ENCODE results near the gene MACO1. TPM values are rescaled to one million over a fixed set of nuclear protein-coding genes. Genes with fewer than 3 reads are reported as not detected.

MACO1 gene
- total and polyA plus RNA-seq, 2 of the 13 experiments (the other 11 are each of a cell fraction or from before 2014, with no cell fraction given) = 9.7 to 17.0 TPM

DNA sequence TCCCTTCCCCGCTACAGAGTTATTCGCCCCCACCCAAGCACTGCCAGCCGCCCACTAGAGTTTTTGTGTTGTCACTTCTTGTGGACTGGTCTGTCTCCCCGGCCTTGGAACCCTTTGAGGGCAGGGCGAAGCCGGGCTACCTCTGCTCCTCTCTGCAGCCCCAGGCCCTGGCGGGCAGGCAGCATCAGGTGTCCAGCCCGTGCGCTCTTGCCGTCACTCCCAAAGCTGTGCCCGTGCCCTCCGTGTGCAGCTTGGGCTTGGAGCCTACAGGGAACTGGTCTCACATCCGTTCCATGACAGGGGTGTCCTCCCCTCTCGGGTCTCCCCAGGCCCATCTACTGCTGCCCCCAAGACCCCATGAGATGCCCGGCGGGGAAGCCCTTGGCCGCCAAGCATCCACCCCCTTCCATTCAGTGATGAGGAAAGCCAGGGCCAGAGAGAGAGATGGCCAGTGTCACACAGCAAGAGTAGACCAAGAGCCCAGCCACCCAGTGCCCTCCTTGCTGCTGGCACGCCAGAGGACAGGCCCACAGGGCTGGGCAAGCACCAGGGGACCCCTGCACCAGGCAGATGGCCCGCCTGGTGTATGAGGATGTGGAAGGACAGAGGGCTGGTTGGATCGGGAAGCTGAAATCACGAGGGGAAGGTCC, 97.4 kb downstream of the MACO1 start:
- no peak overlapping the region for H3K4me2 ChIP-seq (ENCODE audit: low read depth, low read length)
- no peak for ATAC-seq
- no TSS peak for BruUV-seq (replicated peaks)
- H3K27me3 ChIP-seq (ENCODE audit: control insufficient read depth in 1 of 2, insufficient read depth in 2 of 2, low read length in 2 of 2) = peaks cover 1 to 4% of the 10 kb centered on the region in 2 experiments; a peak in 4 of 5 replicates
- 50% methylated on average over 14 of the region's 21 CpGs for WGBS (ENCODE audit: low lambda C conversion rate)
- no peak for DNase-seq (ENCODE audit: low spot score)
- POLR2A ChIA-PET = no interaction called here
- intact Hi-C loops (cut with micrococcal nuclease; ENCODE audit: unreplicated experiment) = no loop called here
- in situ Hi-C loops (cut with HindIII; ENCODE audit: extremely low pct_ligation_motif_present, low pct_unique_long_range_greater_than_20kb) = no loop called here
- peaks cover 29% of the 10 kb centered on the region for H3K4me1 ChIP-seq (ENCODE audit: insufficient read depth, low read length)
- no peak overlapping the region for H3K4me3 ChIP-seq (replicated peaks in 1 of 3; ENCODE audit: insufficient read depth in 1 of 3, low read depth in 2 of 3, low read length in 3 of 3)
- no peaks in the 10 kb centered on the region for H3K36me3 ChIP-seq (replicated peaks in 1 of 2; ENCODE audit: control insufficient read depth in 1 of 2, insufficient read depth in 2 of 2, low read length in 2 of 2)
- TF ChIP-seq CHD4 (IDR thresholded peaks at IDR 0.05; ENCODE audit: borderline replicate concordance, low read length) = no peak
- no peak for TF ChIP-seq NRL (CRISPR knock-in tag; IDR thresholded peaks at IDR 0.05; ENCODE audit: borderline replicate concordance)
- no peak for TF ChIP-seq NFKB2 (CRISPR knock-in tag; IDR thresholded peaks at IDR 0.05; ENCODE audit: borderline replicate concordance)
- no peaks in the 10 kb centered on the region for H4K20me1 ChIP-seq (ENCODE audit: insufficient read depth, low read length)
- CTCF ChIA-PET (ENCODE audit: low intra/inter-chr PET ratio, low total read pairs) = no interaction called here
- no peak for FAIRE-seq
- no peaks in the 10 kb centered on the region for H3K79me2 ChIP-seq (ENCODE audit: insufficient read depth, low read length)
- H3K9ac ChIP-seq (ENCODE audit: insufficient read depth, low read depth, low read length) = no peak overlapping the region
- H3K9me3 ChIP-seq (ENCODE audit: low read length) = no peaks in the 10 kb centered on the region
- H3K27ac ChIP-seq (ENCODE audit: extremely low read length, insufficient read depth, low read length) = no peak overlapping the region
- no peak overlapping the region for H2AFZ ChIP-seq (ENCODE audit: low read length)

DNA sequence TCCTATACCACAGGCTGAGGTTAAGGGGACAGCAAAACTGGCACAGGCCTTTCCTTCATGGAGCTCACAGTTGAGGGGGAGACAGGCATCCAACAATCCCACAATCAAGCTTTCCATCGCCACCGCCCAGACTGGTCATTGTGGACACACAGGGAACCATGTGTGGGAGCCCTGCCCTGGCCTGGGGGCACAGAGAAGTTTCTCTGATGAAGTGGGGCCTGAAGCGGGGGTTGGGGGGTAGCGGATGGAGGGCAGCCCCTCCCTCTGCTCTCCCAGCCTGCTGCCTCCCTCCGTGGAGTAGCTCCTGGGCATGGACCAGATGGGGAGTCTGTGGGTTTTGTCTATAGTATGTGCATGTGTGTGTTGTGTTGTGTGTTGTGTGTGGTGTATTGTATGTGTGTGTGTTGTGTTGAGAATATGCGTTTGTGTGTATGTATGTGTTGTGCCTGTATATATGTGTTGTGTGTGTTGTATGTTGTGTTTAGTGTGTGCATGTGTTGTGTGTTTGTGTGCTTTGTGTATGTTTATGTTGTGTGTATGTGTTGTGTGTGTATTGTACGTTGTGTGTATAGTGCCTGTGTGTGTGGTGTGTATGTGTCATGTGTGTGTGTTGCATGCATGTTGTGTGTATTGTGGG, 98.3 kb downstream of the MACO1 start:
- FAIRE-seq = peak; percentile 28
- ATAC-seq = no peak
- no peaks in the 10 kb centered on the region for H4K20me1 ChIP-seq (ENCODE audit: insufficient read depth, low read length)
- no peaks in the 10 kb centered on the region for H3K9me3 ChIP-seq (ENCODE audit: low read length)
- intact Hi-C loops (cut with micrococcal nuclease; ENCODE audit: unreplicated experiment) (no loop called here), in situ Hi-C loops (cut with HindIII; ENCODE audit: extremely low pct_ligation_motif_present, low pct_unique_long_range_greater_than_20kb) (no loop called here)
- no TSS peak for BruUV-seq (replicated peaks)
- no peak overlapping the region for H3K9ac ChIP-seq (ENCODE audit: insufficient read depth, low read depth, low read length)
- TF ChIP-seq FOXP1 (IDR thresholded peaks at IDR 0.05) (0 out of 2 replicates have a peak, but pooled peaks have one; percentile 38), FOXP1 (CRISPR knock-in tag; IDR thresholded peaks at IDR 0.05) (no peak), ARNT (IDR thresholded peaks at IDR 0.05) (0 out of 2 replicates have a peak, but pooled peaks have one; percentile 40), NFE2L2 (IDR thresholded peaks at IDR 0.05; ENCODE audit: low read length) (no peak), ZNF644 (CRISPR knock-in tag; IDR thresholded peaks at IDR 0.05; ENCODE audit: low read depth) (no peak), HOXA7 (CRISPR knock-in tag; IDR thresholded peaks at IDR 0.05) (0 out of 2 replicates have a peak, but pooled peaks have one; percentile 35), RFX5 (IDR thresholded peaks at IDR 0.05; ENCODE audit: low read depth, low read length) (no peak), ATF7 (IDR thresholded peaks at IDR 0.05) (peak; percentile 14; the same call in 1 of the 2 replicates), ATF7 (CRISPR knock-in tag; IDR thresholded peaks at IDR 0.05) (no peak), NBN (conservative IDR thresholded peaks at IDR 0.05) (peak; percentile 75; the same call in 1 of the 2 replicates), IKZF1 (IDR thresholded peaks at IDR 0.05) (peak; percentile 77; the same call in 1 of the 2 replicates), PHB2 (IDR thresholded peaks at IDR 0.05; ENCODE audit: partially characterized antibody) (peak; percentile 79), SOX6 (IDR thresholded peaks at IDR 0.05) (peak; percentile 62; the same call in 1 of the 2 replicates), SOX6 (CRISPR knock-in tag; IDR thresholded peaks at IDR 0.05) (no peak), JUNB (CRISPR knock-in tag; IDR thresholded peaks at IDR 0.05; ENCODE audit: borderline replicate concordance) (0 out of 2 replicates have a peak, but pooled peaks have one; percentile 34)
- TF ChIP-seq, protein P1, sequence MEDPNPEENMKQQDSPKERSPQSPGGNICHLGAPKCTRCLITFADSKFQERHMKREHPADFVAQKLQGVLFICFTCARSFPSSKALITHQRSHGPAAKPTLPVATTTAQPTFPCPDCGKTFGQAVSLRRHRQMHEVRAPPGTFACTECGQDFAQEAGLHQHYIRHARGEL (CRISPR knock-in tag; IDR thresholded peaks at IDR 0.05) = no peak
- 58% methylated on average over 7 of the region's 7 CpGs for WGBS (ENCODE audit: low lambda C conversion rate)
- no peak overlapping the region for H3K4me2 ChIP-seq (ENCODE audit: low read depth, low read length)
- H3K27me3 ChIP-seq (ENCODE audit: control insufficient read depth in 1 of 2, insufficient read depth in 2 of 2, low read length in 2 of 2) = peaks cover 0 to 4% of the 10 kb centered on the region in 2 experiments; a peak in 3 of 5 replicates
- no peak overlapping the region for H3K4me3 ChIP-seq (replicated peaks in 1 of 3; ENCODE audit: insufficient read depth in 1 of 3, low read depth in 2 of 3, low read length in 3 of 3)
- no peaks in the 10 kb centered on the region for H3K36me3 ChIP-seq (replicated peaks in 1 of 2; ENCODE audit: control insufficient read depth in 1 of 2, insufficient read depth in 2 of 2, low read length in 2 of 2)
- ChIA-PET CTCF (ENCODE audit: low intra/inter-chr PET ratio, low total read pairs) (no interaction called here), POLR2A (no interaction called here)
- H3K79me2 ChIP-seq (ENCODE audit: insufficient read depth, low read length) = no peaks in the 10 kb centered on the region
- H3K27ac ChIP-seq (ENCODE audit: extremely low read length, insufficient read depth, low read length) = no peak overlapping the region
- DNase-seq (ENCODE audit: low spot score) = no peak
- peaks cover 28% of the 10 kb centered on the region for H3K4me1 ChIP-seq (ENCODE audit: insufficient read depth, low read length)
- H2AFZ ChIP-seq (ENCODE audit: low read length) = no peak overlapping the region

Data from HepG2 (cell line).